GM18868 (cell line): ENCODE measurements around the gene MTMR4.
"Not testable (repeated sequence)": the region's sequence is repeated elsewhere in the genome, so short reads cannot be mapped to it uniquely, and the experiment has no call there.

ENCODE experiments used
- ATAC-seq: cut with Tn5 transposase; IDR thresholded peaks from one replicate; pipeline ENCODE4 v1.9.1; 2021; ENCODE audit warnings: mild to moderate bottlenecking, moderate library complexity; ENCODE audit not compliant: unreplicated experiment

The MTMR4 gene

DNA sequence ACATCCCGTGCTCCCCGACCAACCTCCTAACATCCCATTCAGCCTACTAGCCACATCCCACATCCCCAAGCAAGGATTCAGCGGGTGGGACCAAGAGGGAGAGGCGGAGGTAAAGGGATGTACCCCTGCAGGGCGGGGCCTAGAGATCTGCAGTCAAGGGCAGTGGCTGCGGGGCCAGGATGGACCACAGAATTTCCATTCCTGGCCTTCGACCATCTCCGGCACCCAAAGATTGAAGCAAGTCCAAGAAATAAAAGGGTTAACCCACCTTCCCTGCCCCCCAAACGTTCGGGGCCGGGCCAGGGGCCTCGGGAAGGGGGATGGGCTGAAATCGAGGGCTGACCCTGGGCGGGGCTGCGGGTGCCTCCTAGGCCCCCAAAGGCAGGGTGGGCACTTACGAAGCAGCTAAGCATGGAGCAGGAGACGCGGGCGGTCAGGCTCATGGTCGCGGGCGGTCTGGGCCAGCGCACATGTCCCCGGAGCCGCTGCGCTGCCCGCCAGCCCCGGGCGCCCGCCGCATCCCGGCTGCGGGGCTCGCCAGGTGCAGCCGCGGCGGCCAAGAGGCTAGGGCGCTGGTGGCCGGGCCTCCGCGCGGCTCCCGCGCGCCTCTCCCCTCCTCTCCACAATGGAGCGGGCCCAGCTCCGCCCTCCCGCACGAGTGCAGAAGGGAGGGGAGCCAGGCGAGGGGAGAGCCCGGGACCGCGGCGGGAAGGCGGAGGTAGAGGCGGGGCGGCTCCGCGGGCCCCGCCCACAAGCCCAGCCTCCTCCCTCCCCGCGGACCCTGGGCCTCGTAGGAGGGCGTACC, at the start of gene MTMR4:
Gene MTMR4, minus strand, starts transcription at position 674 of the 805 bp plus-strand sequence. Its CDS starts 231 bp downstream, at position 443.
- ATAC-seq, result peak; percentile 23

DNA sequence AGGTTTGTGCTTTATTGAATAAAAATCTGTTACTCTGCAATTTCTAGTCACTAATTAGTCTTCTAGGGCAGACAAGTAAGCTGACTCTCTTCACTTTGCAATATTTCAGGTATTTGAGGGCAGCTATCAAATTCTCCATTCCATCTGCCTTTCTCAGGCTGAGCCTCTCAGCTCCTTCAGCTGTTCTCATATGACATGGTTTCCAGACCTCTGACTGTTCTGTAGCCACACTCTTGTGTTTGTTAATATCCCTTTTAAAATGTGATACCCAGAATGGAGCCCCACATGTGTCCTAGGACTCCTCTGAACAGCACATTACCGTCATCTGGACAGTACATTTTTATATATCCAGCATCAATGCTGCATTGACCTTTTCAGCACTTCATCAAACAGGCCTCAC, 46.1 kb upstream of the MTMR4 start:
- no peak for ATAC-seq

DNA sequence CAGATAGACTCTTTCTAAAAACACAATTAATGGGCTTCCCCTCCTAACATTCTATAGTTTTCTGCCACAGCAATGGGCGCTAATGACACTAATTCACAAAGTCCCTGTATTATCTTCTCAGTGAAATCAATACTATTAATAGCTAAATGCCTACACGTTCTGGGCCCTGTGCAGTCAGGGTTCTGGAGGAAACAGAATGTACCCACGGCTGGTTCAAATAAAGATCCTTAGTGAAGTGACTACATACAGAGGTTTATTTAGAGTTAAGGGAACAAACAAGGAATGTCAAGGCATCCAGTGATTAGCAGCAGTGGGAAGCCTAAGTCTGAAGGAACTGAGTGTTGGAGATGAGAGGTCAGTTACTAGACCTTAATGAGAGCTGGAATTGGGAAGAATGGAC, 43.5 kb upstream of the MTMR4 start:
- ATAC-seq, result no peak

DNA sequence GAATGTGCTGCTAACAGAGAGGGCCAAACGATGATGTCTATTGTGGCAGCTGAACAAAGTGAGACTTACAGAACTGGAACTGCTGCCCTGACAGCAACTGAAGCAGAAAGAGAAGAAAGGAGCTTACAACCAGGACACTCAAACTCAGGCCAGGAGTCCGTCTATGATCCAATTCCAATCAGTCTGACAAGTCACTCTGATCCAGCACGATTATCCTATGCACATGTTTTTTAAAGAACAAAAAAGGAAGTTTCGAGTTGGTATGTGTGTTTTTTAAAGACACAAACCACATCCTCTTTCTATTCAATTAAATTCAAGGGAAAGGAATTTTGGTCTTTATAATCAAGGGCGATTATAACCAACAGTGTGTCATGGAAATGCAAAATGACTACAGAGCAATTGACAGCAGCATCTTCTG, 42.4 kb upstream of the MTMR4 start:
- ATAC-seq, result no peak

DNA sequence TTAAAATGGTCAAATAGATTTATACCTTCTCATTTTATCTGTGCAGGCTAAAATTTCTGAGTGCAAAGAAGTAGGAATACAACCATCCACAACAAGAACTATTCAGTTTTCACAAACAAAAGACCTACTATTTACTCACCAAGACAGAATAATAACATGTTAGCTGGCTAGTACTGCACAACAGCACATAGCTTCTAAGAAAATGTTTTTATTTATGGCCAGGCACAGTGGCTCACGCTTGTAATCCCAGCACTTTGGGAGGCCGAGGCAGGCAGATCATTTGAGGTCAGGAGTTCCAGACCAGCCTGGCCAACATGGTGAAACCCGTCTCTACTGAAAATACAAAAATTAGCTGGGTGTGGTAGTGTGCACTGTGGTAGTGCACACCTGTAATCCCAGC, 40.7 kb upstream of the MTMR4 start:
- ATAC-seq, result not testable (repeated sequence)

DNA sequence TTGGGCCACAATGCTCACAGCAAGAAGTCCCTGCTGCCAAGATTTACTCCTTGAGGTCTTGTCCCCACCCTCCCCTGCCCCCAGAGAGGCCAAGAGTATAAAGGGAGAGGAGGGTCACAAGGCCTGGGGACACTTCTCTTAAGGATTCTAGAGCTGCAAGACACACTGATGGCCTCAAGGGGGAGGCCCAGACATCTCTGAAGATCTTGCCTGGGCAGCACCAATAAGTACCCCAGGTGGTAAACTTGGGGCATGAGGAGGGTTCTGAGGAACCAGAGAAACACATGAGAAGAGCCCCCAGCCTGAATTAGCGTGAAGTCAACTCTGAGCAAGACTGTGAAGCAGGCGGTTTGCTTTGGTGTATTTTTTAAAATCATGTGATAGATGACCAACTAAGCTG, 26.8 kb upstream of the MTMR4 start:
- ATAC-seq, result no peak

DNA sequence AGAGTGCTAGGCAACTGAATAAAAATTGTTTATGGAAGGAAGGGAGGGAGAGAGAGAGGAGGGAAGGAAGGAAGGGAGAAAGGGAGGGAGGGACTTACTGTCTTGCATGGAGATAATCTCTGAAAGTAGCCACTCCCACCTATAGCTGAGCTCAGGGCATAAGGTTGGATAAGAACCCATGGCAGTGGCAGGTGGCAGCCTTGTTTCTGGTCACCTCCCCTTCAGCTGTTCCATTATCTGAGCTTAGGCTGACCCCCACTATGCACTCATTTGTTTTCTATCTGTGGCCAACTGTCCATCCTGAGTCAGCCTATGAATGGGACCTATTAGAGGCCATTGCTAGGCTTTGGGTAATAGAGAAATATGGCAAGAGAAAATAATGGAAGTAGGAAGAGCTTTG, 25.3 kb upstream of the MTMR4 start:
- ATAC-seq, result no peak

DNA sequence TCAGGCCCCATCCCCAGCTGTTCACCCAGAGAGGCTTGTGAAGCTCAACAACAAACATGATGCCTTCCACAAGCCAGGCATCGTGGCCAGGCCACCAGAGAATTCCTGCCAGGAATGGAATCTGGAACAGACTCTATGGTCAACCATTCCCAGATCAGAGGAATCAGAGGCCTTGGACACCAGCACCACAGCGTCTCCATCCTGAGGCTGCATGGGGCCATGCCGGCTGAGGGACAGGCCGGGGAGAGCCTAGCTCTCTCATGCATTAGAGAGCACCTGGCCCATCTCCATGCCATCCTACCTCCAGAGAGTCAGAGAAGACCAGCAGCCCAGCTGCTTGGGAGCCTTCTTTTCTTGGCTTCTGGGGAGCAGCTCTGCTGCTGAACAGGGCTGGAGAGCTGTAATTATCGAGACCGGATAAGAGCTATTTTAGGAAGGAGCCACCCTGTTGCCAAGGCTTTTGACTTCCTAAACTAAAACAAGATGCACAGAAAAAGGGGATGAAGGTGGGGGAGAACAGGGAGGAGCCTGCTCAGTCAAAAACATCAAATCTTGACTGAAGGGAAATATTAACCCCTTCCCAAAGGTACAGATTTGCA, 24.5 kb upstream of the MTMR4 start:
- no peak for ATAC-seq

DNA sequence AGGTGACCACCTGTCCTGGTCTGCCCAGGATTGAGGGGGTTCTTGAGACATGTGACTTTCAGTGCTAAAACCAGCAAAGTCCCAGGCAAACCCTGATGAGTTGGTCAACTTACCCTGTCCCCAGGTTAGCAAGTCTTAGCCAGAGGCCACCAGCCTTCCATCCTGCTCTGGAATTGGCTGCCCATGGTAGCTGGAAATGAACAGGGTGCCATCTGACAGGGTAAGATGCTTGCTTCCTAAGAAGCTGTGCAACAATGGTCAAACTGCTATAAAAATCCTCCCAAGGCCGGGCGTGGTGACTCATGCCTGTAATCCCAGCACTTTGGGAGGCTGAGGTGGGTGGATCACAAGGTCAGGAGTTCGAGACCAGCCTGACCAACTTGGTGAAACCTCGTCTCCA, 22.8 kb upstream of the MTMR4 start:
- no peak for ATAC-seq

DNA sequence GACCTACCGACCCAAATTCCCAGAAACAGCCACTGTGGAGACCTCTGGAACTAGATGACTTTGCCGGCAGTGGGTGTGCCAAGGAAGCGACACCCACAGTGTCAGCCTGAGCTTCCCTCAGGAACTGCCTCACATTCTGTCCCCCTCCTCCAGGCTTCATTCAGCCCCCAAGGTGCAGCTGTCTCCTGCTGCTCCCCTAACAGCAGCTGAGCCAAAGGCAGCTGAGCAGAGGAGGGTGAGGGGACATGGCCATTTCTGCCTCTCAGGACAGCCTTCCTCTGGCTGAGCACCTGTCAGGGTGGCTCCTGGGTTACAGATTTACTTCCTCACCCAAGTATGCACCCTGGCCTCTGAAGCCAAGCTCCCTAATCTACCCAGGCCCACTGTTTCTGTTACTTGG, 22.1 kb upstream of the MTMR4 start:
- ATAC-seq, result no peak

DNA sequence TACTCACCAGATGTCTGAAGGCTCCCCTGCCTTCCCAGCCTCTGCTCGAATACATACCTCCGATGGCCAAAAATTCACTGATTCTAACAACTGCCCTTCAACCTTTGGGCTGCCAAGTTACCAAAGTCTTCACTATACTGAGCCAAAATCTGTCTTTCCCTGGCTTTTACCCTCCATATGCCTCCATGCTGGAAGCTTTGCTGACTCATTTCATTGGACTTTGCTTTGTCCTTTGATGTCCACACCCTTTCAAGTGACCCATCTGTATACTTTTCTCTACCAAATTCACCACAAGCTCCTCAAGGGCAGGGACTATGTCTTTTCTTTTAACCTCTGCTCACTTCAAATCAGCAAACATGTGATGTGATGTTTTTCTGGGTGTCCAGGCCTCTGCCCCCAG, 21.0 kb upstream of the MTMR4 start:
- ATAC-seq, result no peak

DNA sequence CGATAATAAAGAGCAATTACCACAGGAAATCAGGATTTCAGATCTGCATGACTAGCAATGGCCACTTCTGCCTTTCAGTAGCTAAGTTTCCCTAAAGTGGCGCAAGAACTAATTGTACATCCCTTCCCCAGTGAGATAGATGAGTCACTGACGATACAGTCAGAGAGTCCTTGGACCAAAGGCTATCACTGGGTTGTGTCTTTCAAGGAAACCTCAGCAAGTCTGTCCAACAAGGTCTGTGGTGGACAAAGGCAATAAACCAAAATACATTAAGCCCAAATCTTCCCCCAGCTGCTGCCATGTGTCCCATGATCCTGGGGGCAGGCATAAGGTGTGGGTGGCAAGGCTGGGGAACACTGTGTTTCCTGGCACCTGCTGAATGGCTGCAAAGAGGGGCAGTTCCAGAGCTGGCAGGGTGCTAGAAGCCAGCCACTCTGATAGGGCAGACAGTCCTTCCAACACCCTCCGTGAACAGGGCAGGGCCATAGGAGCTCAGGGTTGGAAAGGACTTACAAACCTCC, 20.5 kb upstream of the MTMR4 start:
- ATAC-seq, result no peak

DNA sequence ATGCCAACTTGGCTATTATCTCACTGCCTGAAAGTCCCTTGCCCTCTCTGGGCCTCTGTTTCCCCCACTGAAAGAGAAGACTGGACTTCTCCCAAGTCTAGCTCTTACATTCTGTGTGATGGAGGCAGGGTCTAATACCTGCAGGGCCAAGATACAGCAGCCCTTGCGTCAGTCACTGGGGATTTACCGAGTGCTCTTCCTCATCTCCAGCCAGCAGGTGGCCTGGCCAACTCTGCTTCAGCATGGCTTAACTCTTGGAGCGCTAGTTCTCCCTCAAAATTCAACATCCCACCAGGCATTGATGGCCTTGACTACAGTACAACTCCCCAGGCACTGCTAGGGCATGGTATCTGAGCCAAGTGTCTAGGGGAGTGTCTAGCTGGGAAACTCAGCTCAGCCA, 19.9 kb upstream of the MTMR4 start:
- no peak for ATAC-seq

DNA sequence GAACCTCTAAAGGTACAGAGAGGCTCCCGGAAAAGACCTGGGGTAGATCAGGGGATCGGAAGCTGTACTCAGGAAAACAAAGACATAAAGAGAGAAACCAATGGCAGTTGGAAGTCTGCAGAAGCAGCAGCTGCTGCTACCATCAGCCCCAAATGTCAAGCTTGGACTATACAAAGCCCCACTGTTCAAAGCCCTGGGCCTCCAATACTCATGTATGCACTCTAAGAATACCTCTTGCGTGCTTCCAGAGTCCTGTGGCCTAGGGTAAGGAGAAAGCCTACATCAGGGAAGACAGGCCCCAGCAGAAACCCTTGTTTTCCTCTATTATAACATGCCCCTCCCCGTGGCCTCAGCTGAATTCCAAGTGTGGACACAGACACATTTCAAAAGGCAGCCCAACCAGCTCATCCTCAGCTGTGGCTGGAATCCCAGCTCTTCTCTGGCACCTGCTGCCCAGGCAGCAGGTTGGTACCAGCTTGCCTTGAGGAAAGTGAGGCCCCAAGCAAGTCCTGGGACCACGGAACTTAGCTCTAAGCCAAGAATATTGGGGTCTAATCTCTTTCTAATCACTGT, 19.3 kb upstream of the MTMR4 start:
- no peak for ATAC-seq

DNA sequence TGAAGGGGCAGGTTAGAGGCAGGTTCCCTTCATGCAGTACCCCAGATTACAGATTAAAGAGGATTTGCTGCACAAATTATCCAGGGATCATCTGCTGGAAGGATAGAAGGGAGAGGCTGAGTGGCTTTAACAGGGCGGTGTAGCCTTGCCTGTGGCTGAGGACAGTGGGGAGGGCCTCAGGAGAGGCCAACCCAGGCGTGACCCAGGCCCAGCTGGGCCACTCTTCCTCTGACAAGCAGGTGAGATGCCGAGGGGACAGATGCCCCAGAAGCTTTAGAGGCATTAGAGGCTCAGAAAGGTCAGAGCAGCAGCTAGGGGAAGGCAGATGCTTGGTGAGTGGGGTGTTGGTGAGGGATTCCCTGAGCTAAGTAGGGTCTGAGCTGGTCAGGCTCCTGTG, 18.1 kb upstream of the MTMR4 start:
- no peak for ATAC-seq

DNA sequence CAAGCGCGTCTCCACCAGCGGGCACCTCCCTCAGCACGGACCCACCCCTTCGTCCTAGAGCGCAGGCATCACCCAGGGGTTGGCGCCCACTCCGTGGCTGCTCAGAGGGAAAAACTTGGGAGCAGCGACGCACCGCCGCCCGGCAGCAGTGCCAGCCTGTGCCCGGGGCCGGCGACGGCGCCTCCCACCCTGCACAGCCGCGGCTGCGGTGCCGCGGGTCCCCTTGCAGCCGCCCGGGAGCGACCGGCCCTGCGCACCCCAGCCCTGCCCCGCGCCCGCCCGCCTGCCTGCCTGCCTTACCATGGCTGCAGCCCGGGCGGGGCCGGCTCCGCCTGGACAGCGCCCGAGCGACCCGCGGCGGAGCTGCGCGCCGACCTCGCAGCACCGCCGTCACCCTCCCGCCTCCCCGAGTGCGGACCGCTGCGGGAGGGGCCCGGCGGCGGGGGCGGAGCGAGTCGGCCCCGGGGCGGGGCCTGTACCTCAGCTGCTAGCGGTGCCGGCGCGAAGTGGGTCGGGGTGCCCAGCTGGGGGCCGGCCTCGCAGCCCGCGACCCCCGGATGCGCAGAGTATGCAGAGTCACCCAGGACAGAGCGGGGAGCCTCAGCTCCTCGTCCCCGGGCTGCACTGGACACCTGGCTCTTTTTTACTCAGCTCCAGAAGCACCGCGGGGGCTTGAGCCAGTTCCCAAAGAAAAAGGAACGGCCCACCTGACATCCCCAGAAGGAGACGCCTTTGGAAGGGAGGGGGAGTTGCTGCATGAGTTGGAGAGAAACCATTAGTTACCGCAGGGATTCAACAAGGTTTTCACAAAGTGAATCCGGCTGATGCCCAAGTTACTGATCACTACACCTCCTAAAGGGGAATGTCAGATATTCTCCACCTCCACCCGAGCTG, 17.5 kb upstream of the MTMR4 start:
- no peak for ATAC-seq

DNA sequence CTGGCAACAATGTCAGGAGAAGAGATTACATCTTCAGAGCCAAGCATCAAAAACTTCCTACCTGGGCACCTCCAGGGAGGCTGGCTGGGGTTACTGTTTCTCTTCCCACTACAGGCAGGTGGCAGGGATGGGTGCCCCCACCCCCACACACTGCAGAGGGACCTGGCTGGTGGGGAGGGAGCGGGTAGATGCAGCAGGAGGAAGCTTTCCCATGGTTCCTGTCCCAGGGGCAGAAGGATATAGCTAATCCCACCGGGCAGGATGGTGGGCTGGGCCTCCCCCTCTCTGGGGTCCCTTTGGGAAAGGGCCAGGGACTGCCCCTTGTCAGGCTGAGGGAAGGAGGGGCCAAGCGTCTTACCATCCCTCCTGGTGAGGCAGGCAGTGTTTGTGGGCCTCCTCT, 16.7 kb upstream of the MTMR4 start:
- ATAC-seq, result no peak

DNA sequence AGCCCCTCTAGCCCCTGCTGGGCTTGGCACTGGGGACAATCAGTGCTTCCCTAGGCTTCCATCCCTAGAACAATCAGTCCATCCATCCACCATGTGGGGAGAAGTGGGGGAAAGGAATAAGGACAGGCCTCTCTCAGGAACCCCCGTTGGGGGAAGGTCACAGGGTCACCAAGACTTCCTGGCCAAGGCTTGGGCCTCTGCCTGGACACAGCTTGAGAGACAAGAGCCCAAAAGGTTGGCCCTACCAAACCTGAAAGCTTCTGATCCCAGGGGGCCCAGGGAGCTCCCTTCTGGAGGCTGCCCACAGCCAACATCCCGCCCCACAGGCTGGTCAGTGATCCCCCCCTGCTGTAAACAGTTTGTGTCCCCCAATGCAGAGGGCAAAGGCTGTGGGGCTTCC, 16.2 kb upstream of the MTMR4 start:
- no peak for ATAC-seq

DNA sequence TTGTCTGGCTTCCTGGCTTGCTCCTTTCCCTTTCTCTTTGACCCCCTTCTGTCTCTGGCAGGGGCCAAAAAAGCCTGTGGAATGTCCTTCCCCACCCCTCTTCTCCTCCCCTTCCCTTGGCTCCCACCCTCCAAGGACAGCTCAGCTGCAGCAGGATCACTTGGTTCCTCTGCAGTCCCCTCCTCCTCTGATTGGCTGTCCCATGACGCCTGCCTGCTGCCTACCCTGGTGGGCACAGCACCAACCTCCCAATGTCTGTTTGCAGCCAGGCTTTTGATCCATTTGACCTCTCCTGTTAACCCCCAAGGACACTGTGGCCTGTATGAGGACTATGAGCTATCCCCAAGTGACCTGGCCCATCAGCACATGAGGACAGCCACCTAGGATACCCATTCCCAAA, 14.8 kb upstream of the MTMR4 start:
- no peak for ATAC-seq

DNA sequence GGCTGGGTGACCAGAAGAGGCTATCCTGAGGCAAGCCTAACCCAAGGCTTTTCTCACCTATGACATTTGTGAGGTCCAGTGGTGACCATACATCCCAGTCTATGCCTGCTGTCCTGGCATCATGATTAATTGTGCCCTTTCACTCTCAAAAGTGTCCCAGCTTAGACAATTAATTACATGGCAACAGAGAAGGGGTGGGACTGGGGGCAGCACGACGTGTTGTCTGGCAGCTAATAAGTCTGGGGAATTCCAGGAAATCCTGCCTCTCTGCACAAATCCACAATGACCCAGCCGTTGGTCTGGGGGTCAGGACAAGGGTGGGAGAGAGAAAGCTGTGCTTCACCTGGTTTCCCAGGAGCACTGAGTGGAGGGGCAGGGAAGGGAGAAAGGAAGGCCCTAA, 14.0 kb upstream of the MTMR4 start:
- no peak for ATAC-seq

DNA sequence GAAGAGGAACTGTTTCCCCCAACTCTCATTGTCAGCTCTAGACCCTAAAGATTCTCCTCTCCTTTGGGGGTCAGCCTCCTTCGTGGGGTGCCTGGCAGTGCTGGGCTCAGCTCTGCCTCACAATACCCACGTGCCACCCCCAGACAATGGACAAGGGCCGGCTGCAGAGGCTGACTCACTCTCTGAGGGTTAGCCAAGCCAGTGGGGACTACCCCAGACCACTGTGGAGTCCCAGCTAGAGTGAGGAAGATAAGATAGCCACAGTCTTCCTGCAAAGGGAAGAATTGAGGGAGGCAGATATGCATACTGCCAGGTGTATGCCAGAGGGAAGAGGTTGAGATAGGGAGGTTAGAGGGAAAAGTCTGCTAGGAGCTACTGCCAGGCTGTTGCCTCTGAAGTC, 13.5 kb upstream of the MTMR4 start:
- ATAC-seq, result no peak
